Endothelial cell of umbilical vein (primary cell): Measurements from ENCODE around the gene LRP5. TPM values are rescaled to one million over a fixed set of nuclear protein-coding genes. Genes with fewer than 3 reads are reported as not detected.

Source experiments
- BruUV-seq: library from RNA; stranded (reverse); fragments of 400-500 nt; replicated peaks from 2 replicates; lab custom pipeline; 2021; lab: Mats Ljungman, UMichigan
- CTCF ChIA-PET: fragments of 300-600, 350-600 bp; sonication (Branson Sonifier 250); formaldehyde crosslinking; loops from one replicate; lab custom pipeline; 2021; ENCODE audit warnings: antibody characterized with exemption, inconsistent platforms; lab: Charles Lee
- POLR2A ChIA-PET: fragments of 300-600, 350-600 bp; sonication (Branson Sonifier 250); formaldehyde crosslinking; loops from one replicate; lab custom pipeline; 2021; ENCODE audit warnings: antibody characterized with exemption, inconsistent platforms; lab: Charles Lee
- DNase-seq: peaks from one replicate; pipeline ENCODE4 v3.0.0-alpha.2; 2011; ENCODE audit warnings: low read depth, low spot score
- FAIRE-seq: peaks from 2 replicates; lab custom pipeline; 2011; peaks lifted over from hg19 to GRCh38; lab: Jason Lieb, UNC
- H2AFZ ChIP-seq: 2 replicates; pipeline ENCODE4 v1.6.0; 2012; ENCODE audit warnings: low read depth, low read length, control low read depth, inconsistent platforms
- H3K27ac ChIP-seq: 2 replicates; pipeline ENCODE4 v1.5.1; 2011; ENCODE audit warnings: low read depth, mild to moderate bottlenecking, control low read depth, low read length, moderate library complexity; ENCODE audit not compliant: insufficient read depth
- H3K27me3 ChIP-seq, 2 experiments: 2 replicates each; pipeline versions ENCODE4 v1.6.0 to v1.6.1; 2011; ENCODE audit warnings: low read length in 2 of 2, mixed read lengths in 1 of 2; ENCODE audit not compliant: control insufficient read depth in 2 of 2, insufficient read depth in 2 of 2
- H3K36me3 ChIP-seq, 2 experiments: 2 replicates in 1 of 2; 3 replicates in 1 of 2; pipeline ENCODE4 v1.5.1; 2011; ENCODE audit warnings: low read length in 2 of 2, mild to moderate bottlenecking in 1 of 2, moderate library complexity in 1 of 2; ENCODE audit not compliant: control insufficient read depth in 2 of 2, insufficient read depth in 2 of 2; ENCODE audit errors: extremely low read depth in 1 of 2
- H3K4me1 ChIP-seq: 3 replicates; pipeline ENCODE4 v1.5.1; 2011; ENCODE audit warnings: mild to moderate bottlenecking, low read length; ENCODE audit not compliant: control insufficient read depth, insufficient read depth; ENCODE audit errors: extremely low read depth
- H3K4me2 ChIP-seq: 2 replicates; pipeline ENCODE4 v1.6.1; 2011; ENCODE audit warnings: low read length, control low read depth, mixed read lengths; ENCODE audit not compliant: insufficient read depth
- H3K4me3 ChIP-seq, 3 experiments: fragments of 200-600 bp in 1 of 3; sonication (generic), shearing (Covaris generic) in 1 of 3; replicated peaks in 1 of 3; 2 replicates each; pipeline ENCODE4 v1.5.1; 2011 to 2016; ENCODE audit warnings: control low read depth in 3 of 3, low read length in 3 of 3, mild to moderate bottlenecking in 2 of 3, inconsistent platforms in 1 of 3, low read depth in 1 of 3, moderate library complexity in 1 of 3; ENCODE audit not compliant: insufficient read depth in 1 of 3
- H3K79me2 ChIP-seq: 2 replicates; pipeline ENCODE4 v1.6.0; 2012; ENCODE audit warnings: low read length, inconsistent platforms; ENCODE audit not compliant: control insufficient read depth, insufficient read depth
- H3K9ac ChIP-seq: replicated peaks from 2 replicates; pipeline ENCODE3; 2011; ENCODE audit warnings: low read length, control low read depth; ENCODE audit not compliant: insufficient read depth; ENCODE audit errors: extremely low read depth
- H3K9me1 ChIP-seq: replicated peaks from 3 replicates; pipeline ENCODE4 v1.6.0; 2011; ENCODE audit warnings: mild to moderate bottlenecking, low read length; ENCODE audit not compliant: control insufficient read depth, insufficient read depth; ENCODE audit errors: extremely low read depth
- H3K9me3 ChIP-seq: replicated peaks from 2 replicates; pipeline ENCODE4 v1.5.1; 2012; ENCODE audit warnings: low read length, inconsistent platforms; ENCODE audit not compliant: control insufficient read depth, insufficient read depth
- H4K20me1 ChIP-seq: replicated peaks from 2 replicates; pipeline ENCODE3; 2011; ENCODE audit warnings: mild to moderate bottlenecking, low read length; ENCODE audit not compliant: control insufficient read depth, insufficient read depth; ENCODE audit errors: extremely low read depth
- CTCF ChIP-seq, 2 donors: IDR thresholded peaks; 1 replicate in 1 of 2; 2 replicates in 1 of 2; pipeline ENCODE4 v1.5.1; 2011; ENCODE audit warnings: low read length in 2 of 2, mild to moderate bottlenecking in 2 of 2, moderate library complexity in 2 of 2, control low read depth in 1 of 2, inconsistent platforms in 1 of 2, low read depth in 1 of 2; ENCODE audit not compliant: insufficient read depth in 1 of 2; ENCODE audit errors: extremely low read depth in 1 of 2
- FOS ChIP-seq: IDR thresholded peaks from 2 replicates; pipeline ENCODE4 v1.6.1; 2011; ENCODE audit warnings: mild to moderate bottlenecking, low read length, moderate library complexity, borderline replicate concordance; ENCODE audit not compliant: insufficient read depth
- GATA2 ChIP-seq: IDR thresholded peaks from 2 replicates; pipeline ENCODE4 v1.7.0; 2011; ENCODE audit warnings: low read depth, mild to moderate bottlenecking, moderate library complexity, mixed read lengths, low read length; ENCODE audit not compliant: insufficient read length, insufficient read depth
- MAX ChIP-seq: IDR thresholded peaks from 2 replicates; pipeline ENCODE4 v1.6.1; 2011; ENCODE audit not compliant: insufficient read depth, insufficient read length
- POLR2AphosphoS5 ChIP-seq: IDR thresholded peaks from 2 replicates; pipeline ENCODE4 v1.6.1; 2012; ENCODE audit warnings: low read depth, mild to moderate bottlenecking, control low read depth, low read length, moderate library complexity; ENCODE audit not compliant: insufficient read depth
- dilution Hi-C: fragments of 300-500 bp; cut with MboI; formaldehyde crosslinking; loops from one replicate; pipeline ENCODE4 v1.15.0; 2019; ENCODE audit warnings: low sequenced_read_pairs; ENCODE audit not compliant: extremely low pct_ligation_motif_present
- intact Hi-C: fragments of 100-400 bp; cut with micrococcal nuclease; formaldehyde crosslinking; loops from one replicate; pipeline ENCODE4 v1.10.0; 2022
- polyA plus RNA-seq, 4 experiments: library from polyadenylated mRNA; depleted of rRNA in 3 of 4; stranded (reverse) in 3 of 4; unstranded in 1 of 4; fragments of >200 nt; gene quantifications; 2 replicates each; pipeline versions ENCODE4 v1.2.1 to v1.2.3, GENCODE V29; 2011 to 2012; ENCODE audit warnings: missing spikeins in 1 of 4
- total RNA-seq: library from RNA; stranded (reverse); gene quantifications from 2 replicates; pipeline ENCODE4 v1.2.3, GENCODE V29; 2021

LRP5 gene
- total and polyA plus RNA-seq, 2 donors (not counting 3 experiments of a cell fraction or from before 2014, with no cell fraction given): 35.1 to 51.8 TPM

- ChIA-PET CTCF (interaction anchor here (2.3 kb wide), 1 partner anchor 36 kb away, joined by 9 read pairs; no protein-coding TSS in a partner anchor), POLR2A (no interaction called here)
- Histone ChIP-seq H3K4me2 (no peak overlapping the region), H3K9ac (no peak overlapping the region), H3K4me3 (no peak overlapping the region), H3K27ac (no peak overlapping the region), H3K79me2 (no peaks in the 10 kb centered on the region), H3K9me3 (no peaks in the 10 kb centered on the region), H4K20me1 (no peaks in the 10 kb centered on the region), H3K9me1 (no peaks in the 10 kb centered on the region), H2AFZ (no peak overlapping the region), H3K27me3 (peaks cover 0 to 2% of the 10 kb centered on the region in 2 experiments), H3K4me1 (peaks cover 4% of the 10 kb centered on the region), H3K36me3 (no peaks in the 10 kb centered on the region)
- intact Hi-C loops: no loop called here
- no peak for FAIRE-seq
- TF ChIP-seq FOS (no peak), GATA2 (no peak), CTCF (IDR thresholded peaks at IDR 0.05; ENCODE audit: extremely low read depth in 1 of 2, insufficient read depth in 1 of 2, low read depth in 1 of 2, low read length in 2 of 2) (no peak), POLR2AphosphoS5 (no peak), MAX (no peak)
- BruUV-seq: no TSS peak
- dilution Hi-C loops: no loop called here
- no peak for DNase-seq
These were observed 18.7 kb upstream of the LRP5 start for GRCh38 chr11:68293708-68294107.
